ENCODE measurements around the gene TSPAN9.

The TSPAN9 gene

GRCh38 chr12:3230758-3231375, 153.7 kb downstream of the TSPAN9 start:
- no peak for TF ChIP-seq CTCF (IDR thresholded peaks at IDR 0.05; ENCODE audit: unreplicated experiment in 3 of 3)
- H3K27me3 Mint-ChIP-seq (ENCODE audit: low read depth) = peaks cover 28% of the 10 kb centered on the region
- H3K27ac Mint-ChIP-seq = peak overlapping the region in 2 of 3 experiments; percentile 70 to 73
- H3K9me3 Mint-ChIP-seq = peaks cover 2% of the 10 kb centered on the region
- peaks cover 71% of the 10 kb centered on the region for H3K4me1 Mint-ChIP-seq
- peaks cover 26% of the 10 kb centered on the region for H3K36me3 Mint-ChIP-seq (ENCODE audit: low read depth)
- peak overlapping the region in 1 of 3 experiments; percentile 40 for H3K4me3 Mint-ChIP-seq

- Mint-ChIP-seq H3K27me3 (ENCODE audit: low read depth) (peaks cover 23% of the 10 kb centered on the region), H3K36me3 (ENCODE audit: low read depth) (peaks cover 26% of the 10 kb centered on the region), H3K9me3 (peaks cover 2% of the 10 kb centered on the region), H3K4me3 (peak overlapping the region in 2 of 3 experiments; percentile 30 to 40), H3K27ac (peak overlapping the region; percentile 62 to 73 (median 70)), H3K4me1 (peaks cover 71% of the 10 kb centered on the region)
- no peak for TF ChIP-seq CTCF (IDR thresholded peaks at IDR 0.05; ENCODE audit: unreplicated experiment in 3 of 3)
These were observed 154.3 kb downstream of the TSPAN9 start for GRCh38 chr12:3231399-3231876.

GRCh38 chr12:3233797-3234196, 156.6 kb downstream of the TSPAN9 start:
- TF ChIP-seq CTCF (IDR thresholded peaks at IDR 0.05; ENCODE audit: unreplicated experiment in 3 of 3) = no peak
- H3K4me1 Mint-ChIP-seq = peaks cover 89% of the 10 kb centered on the region
- peak overlapping the region in 2 of 3 experiments; percentile 47 to 58 for H3K27ac Mint-ChIP-seq
- H3K27me3 Mint-ChIP-seq (ENCODE audit: low read depth) = peaks cover 22% of the 10 kb centered on the region
- H3K36me3 Mint-ChIP-seq (ENCODE audit: low read depth) = peaks cover 14% of the 10 kb centered on the region
- H3K9me3 Mint-ChIP-seq = peaks cover 2% of the 10 kb centered on the region
- H3K4me3 Mint-ChIP-seq = no peak overlapping the region

GRCh38 chr12:3236345-3237187, 159.4 kb downstream of the TSPAN9 start:
- Mint-ChIP-seq H3K27ac (no peak overlapping the region), H3K36me3 (ENCODE audit: low read depth) (no peaks in the 10 kb centered on the region), H3K4me3 (no peak overlapping the region), H3K9me3 (no peaks in the 10 kb centered on the region), H3K27me3 (ENCODE audit: low read depth) (peaks cover 16% of the 10 kb centered on the region), H3K4me1 (peaks cover 92% of the 10 kb centered on the region)
- TF ChIP-seq CTCF (IDR thresholded peaks at IDR 0.05; ENCODE audit: unreplicated experiment in 3 of 3) = no peak

- H3K4me1 Mint-ChIP-seq = peaks cover 86% of the 10 kb centered on the region
- no peaks in the 10 kb centered on the region for H3K36me3 Mint-ChIP-seq (ENCODE audit: low read depth)
- H3K27ac Mint-ChIP-seq = no peak overlapping the region
- no peak for TF ChIP-seq CTCF (IDR thresholded peaks at IDR 0.05; ENCODE audit: unreplicated experiment in 3 of 3)
- H3K9me3 Mint-ChIP-seq = no peaks in the 10 kb centered on the region
- H3K27me3 Mint-ChIP-seq (ENCODE audit: low read depth) = peaks cover 8% of the 10 kb centered on the region
- peak overlapping the region in 1 of 3 experiments; percentile 38 for H3K4me3 Mint-ChIP-seq
These were observed 161.0 kb downstream of the TSPAN9 start for GRCh38 chr12:3238196-3238595.
